ENCODE data around the gene CXCR1. TPM values are rescaled to one million over a fixed set of nuclear protein-coding genes. Genes with fewer than 3 reads are reported as not detected.

Gene CXCR1
- total RNA-seq, result not detected in 2 replicates

GRCh38 chr2:218166791-218167190 is at the start of gene CXCR1:
Gene CXCR1 (minus strand): TSS chr2:218166962. CDS start chr2:218165211, 1,751 bp downstream.

DNA sequence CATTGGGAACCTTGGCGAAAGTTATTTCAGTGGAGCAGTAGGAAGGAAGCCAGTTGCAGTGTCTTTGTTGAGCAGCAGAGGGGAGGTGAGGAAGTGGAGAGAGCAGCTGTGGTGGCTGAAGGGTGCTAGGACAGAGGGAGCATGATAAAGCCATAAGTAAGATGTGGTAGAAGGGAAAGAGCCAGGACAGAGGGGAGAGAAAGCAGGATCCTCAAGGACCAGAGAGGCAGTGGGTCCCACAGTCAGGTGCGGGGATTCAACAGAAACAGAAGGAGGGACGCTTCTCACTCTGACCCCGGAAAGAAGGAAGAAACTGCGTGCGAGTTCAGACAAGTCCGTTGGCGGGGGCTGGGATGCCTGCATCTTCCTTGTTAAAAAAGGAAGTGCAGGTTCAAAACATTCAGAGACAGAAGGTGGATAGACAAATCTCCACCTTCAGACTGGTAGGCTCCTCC is 41.1 kb downstream of the CXCR1 start, which contains the start of gene CXCR2:
Gene CXCR2 (plus strand): TSS at position 403 of the 455 bp plus-strand sequence. CDS start 8,774 bp downstream, outside the sequence.

Other genes with a start within 250 kb of the CXCR1 start
- 27.4 and 87.3 TPM in 2 replicates for gene TNS1, start 164.0 kb downstream of the CXCR1 start, total RNA-seq
- not detected in 2 replicates for gene RUFY4, start 97.7 kb downstream of the CXCR1 start, total RNA-seq
- gene CXCR2, start 40.9 kb downstream of the CXCR1 start, total RNA-seq, result not detected in 2 replicates
- gene ARPC2, start 50.2 kb upstream of the CXCR1 start, total RNA-seq, result 413 and 416 TPM in 2 replicates
- gene GPBAR1, start 94.1 kb upstream of the CXCR1 start, total RNA-seq, result under 0.01 TPM in 1 of 2 replicates, not detected in the other
- gene AAMP, start 103.2 kb upstream of the CXCR1 start, total RNA-seq, result 145 and 146 TPM in 2 replicates
- gene PNKD, start 103.6 kb upstream of the CXCR1 start, total RNA-seq, result 12.1 and 13.6 TPM in 2 replicates
- 118 and 151 TPM in 2 replicates for gene TMBIM1, start 125.5 kb upstream of the CXCR1 start, total RNA-seq
- gene CATIP, start 189.9 kb upstream of the CXCR1 start, total RNA-seq, result not detected in 2 replicates
- gene SLC11A1, start 215.3 kb upstream of the CXCR1 start, total RNA-seq, result under 0.01 and 0.19 TPM in 2 replicates
- gene CTDSP1, start 232.9 kb upstream of the CXCR1 start, total RNA-seq, result 34.9 and 66.9 TPM in 2 replicates